Nasal cavity respiratory epithelium epithelial cell of viscerocranial mucosa (primary cell): Measurements from ENCODE around the gene KIN. TPM values are rescaled to one million over a fixed set of nuclear protein-coding genes. Genes with fewer than 3 reads are reported as not detected.

Experiments
- total RNA-seq: library from RNA; depleted of rRNA; stranded (reverse); fragments of >200 nt; gene quantifications from 2 replicates; pipeline ENCODE4 v1.2.3, GENCODE V29; 2014

The KIN gene
- 5.5 and 5.9 TPM in 2 replicates for total RNA-seq

DNA sequence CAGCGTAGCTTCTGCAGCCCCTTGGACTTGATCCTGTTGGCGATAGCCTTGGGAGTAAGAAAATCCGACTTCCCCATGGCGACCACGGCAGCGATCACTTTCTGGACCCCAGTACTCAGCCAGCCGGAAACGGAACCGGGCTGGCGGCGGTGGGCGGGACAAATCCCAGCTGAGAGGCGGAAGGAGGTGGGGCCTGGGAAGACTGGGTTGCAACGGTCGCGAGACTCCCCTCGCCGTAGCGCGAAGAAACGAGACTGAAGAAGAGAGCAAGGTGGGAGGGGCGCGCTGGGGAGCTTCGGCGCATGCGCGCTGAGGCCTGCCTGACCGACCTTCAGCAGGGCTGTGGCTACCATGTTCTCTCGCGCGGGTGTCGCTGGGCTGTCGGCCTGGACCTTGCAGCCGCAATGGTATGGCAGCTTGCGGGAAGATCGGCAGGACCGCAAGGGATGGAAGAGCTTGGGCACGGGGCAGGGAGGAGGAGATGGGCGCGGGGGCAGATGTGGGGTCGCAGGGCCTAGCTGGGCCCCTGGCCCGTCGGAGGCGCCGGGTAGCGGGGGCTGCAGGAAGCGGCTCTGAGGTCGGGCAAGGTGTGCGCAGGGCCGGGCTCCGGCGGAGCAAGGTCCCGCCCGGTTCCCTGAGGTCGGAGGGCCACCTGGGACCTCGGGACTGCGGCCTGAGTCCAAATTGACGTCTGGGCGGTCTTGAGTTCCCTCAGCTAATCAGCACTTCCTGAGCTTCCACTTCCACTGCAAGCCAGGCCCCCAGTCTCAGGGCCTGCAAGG, at the start of gene KIN, which contains the start of gene ATP5F1C:
KIN (minus strand) TSS at position 137 of the 782 bp plus-strand sequence; CDS start at position 77, 60 bp downstream.
ATP5F1C (plus strand) TSS at position 321 of the 782 bp plus-strand sequence; CDS start at position 352, 31 bp downstream.

DNA sequence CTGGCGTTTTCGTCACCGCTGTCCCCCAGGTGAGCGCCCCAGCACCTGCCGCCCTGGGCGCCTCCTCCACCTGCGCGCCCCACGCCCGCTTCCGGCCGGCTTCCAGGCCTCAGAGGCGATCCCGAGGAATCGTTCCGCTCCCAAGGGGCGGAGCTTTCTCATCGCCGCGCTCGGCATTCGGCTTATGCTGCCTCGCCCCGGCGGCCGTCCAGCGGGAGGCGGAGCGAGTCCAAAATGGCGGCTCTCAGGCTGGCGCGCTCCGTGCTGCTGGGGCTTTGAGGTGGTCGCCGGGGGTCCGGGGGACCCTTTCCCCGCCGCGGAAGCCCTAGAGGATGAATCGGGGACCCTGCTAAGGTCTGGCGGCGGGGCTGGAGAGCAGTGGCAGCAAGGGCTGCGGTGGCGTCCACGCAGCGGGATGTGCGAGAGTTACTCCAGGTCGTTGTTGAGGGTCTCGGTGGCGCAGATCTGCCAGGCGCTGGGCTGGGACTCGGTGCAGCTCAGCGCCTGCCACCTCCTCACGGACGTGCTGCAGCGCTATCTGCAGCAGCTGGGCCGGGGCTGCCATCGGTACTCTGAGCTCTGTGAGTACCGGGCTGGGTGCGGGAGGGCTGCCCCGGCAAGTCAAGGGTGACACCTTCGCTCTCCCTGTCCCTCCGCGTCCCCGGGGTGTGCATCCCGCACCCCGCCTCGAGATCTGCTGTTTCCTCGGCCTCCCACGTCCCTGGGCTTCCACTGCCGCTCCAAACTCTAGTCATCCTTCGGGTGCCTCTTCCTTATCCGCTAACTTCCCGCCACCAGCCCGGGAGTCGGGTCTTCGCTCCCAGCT, 30.7 kb upstream of the KIN start, which contains the start of gene TAF3:
TAF3 (plus strand) TSS at position 211 of the 826 bp plus-strand sequence; CDS start at position 416, 205 bp downstream.

GRCh38 chr10:7703140-7703539, 84.7 kb downstream of the KIN start, which contains the start of gene ITIH2:
ITIH2 (plus strand) TSS chr10:7703316; CDS start chr10:7703435, 119 bp downstream.

Other genes with a start within 250 kb of the KIN start
- 0.07 TPM in 1 of 2 replicates, not detected in the other for gene ITIH5, start 121.0 kb downstream of the KIN start, total RNA-seq
- gene ITIH2, start 84.7 kb downstream of the KIN start, total RNA-seq, result not detected in 2 replicates
- 165 and 170 TPM in 2 replicates for gene ATP5F1C, start 184 bp upstream of the KIN start, total RNA-seq
- 2.4 and 3.1 TPM in 2 replicates for gene TAF3, start 30.5 kb upstream of the KIN start, total RNA-seq